Left ventricle myocardium inferior (tissue), 1 donor: ENCODE results near the gene MAP1A. TPM values are rescaled to one million over a fixed set of nuclear protein-coding genes. Genes with fewer than 3 reads are reported as not detected.

Experiments
- DNase-seq: peaks from one replicate; pipeline ENCODE4 v3.0.0-alpha.2; 2020
- H3K27ac ChIP-seq: fragments of 200-600 bp; replicated peaks from 2 replicates; pipeline ENCODE4 v1.8.0; 2021
- H3K27me3 ChIP-seq: fragments of 200-600 bp; 2 replicates; pipeline ENCODE4 v1.8.0; 2021; ENCODE audit warnings: low read depth
- H3K36me3 ChIP-seq: fragments of 200-600 bp; 2 replicates; pipeline ENCODE4 v1.8.0; 2021
- H3K4me1 ChIP-seq: fragments of 200-600 bp; 2 replicates; pipeline ENCODE4 v1.8.0; 2021
- H3K4me3 ChIP-seq: fragments of 200-600 bp; 2 replicates; pipeline ENCODE4 v1.8.0; 2021; ENCODE audit warnings: mild to moderate bottlenecking, moderate library complexity
- H3K9me3 ChIP-seq: fragments of 200-600 bp; replicated peaks from 2 replicates; pipeline ENCODE4 v1.8.0; 2021
- CTCF ChIP-seq: fragments of 200-600 bp; IDR thresholded peaks from 2 replicates; pipeline ENCODE4 v1.8.0; 2021; ENCODE audit warnings: antibody characterized with exemption, mild to moderate bottlenecking, borderline replicate concordance
- intact Hi-C: fragments of 100-400 bp; cut with micrococcal nuclease; formaldehyde crosslinking; loops from one replicate; pipeline ENCODE4 v1.11.0; 2022
- total RNA-seq: library from RNA; stranded (reverse); fragmentation: NEBNext Ultra II Directional; extraction: Animal tissue kit (Norgen Biotek cat#: 25700); gene quantifications from one replicate; pipeline ENCODE4 v1.2.1, GENCODE V29; 2021
- donor health status: DM: no; HTN: yes; CAD: no; lungs with severe emphysema.

Gene MAP1A
- total RNA-seq, 1 donor from 2014 or later: 56.0 TPM

GRCh38 chr15:43534897-43535296 lies 17.5 kb downstream of the MAP1A start:
- H3K36me3 ChIP-seq: peaks cover 17% of the 10 kb centered on the region
- H3K4me1 ChIP-seq: peaks cover 4% of the 10 kb centered on the region
- H3K4me3 ChIP-seq: no peak overlapping the region
- no peaks in the 10 kb centered on the region for H3K27me3 ChIP-seq
- no peaks in the 10 kb centered on the region for H3K9me3 ChIP-seq
- no peak for DNase-seq
- no peak overlapping the region for H3K27ac ChIP-seq
- intact Hi-C loops: no loop called here
- TF ChIP-seq CTCF: no peak

- H3K9me3 ChIP-seq: no peaks in the 10 kb centered on the region
- no peaks in the 10 kb centered on the region for H3K27me3 ChIP-seq
- no peak for DNase-seq
- no peak overlapping the region for H3K4me3 ChIP-seq
- intact Hi-C loops: no loop called here
- no peaks in the 10 kb centered on the region for H3K4me1 ChIP-seq
- TF ChIP-seq CTCF: no peak
- H3K27ac ChIP-seq: no peak overlapping the region
- peaks cover 17% of the 10 kb centered on the region for H3K36me3 ChIP-seq
Measured at GRCh38 chr15:43538091-43538490, 20.7 kb downstream of the MAP1A start.

- H3K4me3 ChIP-seq: no peak overlapping the region
- TF ChIP-seq CTCF: no peak
- intact Hi-C loops: no loop called here
Measured at GRCh38 chr15:43541785-43542184, 24.4 kb downstream of the MAP1A start.

GRCh38 chr15:43544266-43544665 lies 26.9 kb downstream of the MAP1A start:
- no peak overlapping the region for H3K4me3 ChIP-seq
- H3K36me3 ChIP-seq: peaks cover 14% of the 10 kb centered on the region
- TF ChIP-seq CTCF: no peak
- H3K27me3 ChIP-seq: no peaks in the 10 kb centered on the region
- H3K9me3 ChIP-seq: peaks cover 8% of the 10 kb centered on the region
- no peak overlapping the region for H3K27ac ChIP-seq
- intact Hi-C loops: no loop called here
- DNase-seq: no peak
- H3K4me1 ChIP-seq: no peaks in the 10 kb centered on the region

More at GRCh38 chr15:43541785-43542184, 24.4 kb downstream of the MAP1A start:
- Histone ChIP-seq H3K9me3 (no peaks in the 10 kb centered on the region), H3K27me3 (no peaks in the 10 kb centered on the region), H3K4me1 (no peaks in the 10 kb centered on the region), H3K27ac (no peak overlapping the region), H3K36me3 (peaks cover 7% of the 10 kb centered on the region)
- DNase-seq: no peak

- intact Hi-C loops: no loop called here
- Histone ChIP-seq H3K27me3 (no peaks in the 10 kb centered on the region), H3K27ac (no peak overlapping the region), H3K4me1 (no peaks in the 10 kb centered on the region), H3K36me3 (peaks cover 18% of the 10 kb centered on the region), H3K9me3 (peaks cover 8% of the 10 kb centered on the region), H3K4me3 (no peak overlapping the region)
- no peak for DNase-seq
- no peak for TF ChIP-seq CTCF
Measured at GRCh38 chr15:43545426-43545825, 28.0 kb downstream of the MAP1A start.

GRCh38 chr15:43547539-43547938 lies 30.1 kb downstream of the MAP1A start:
- Histone ChIP-seq H3K36me3 (peaks cover 18% of the 10 kb centered on the region), H3K4me1 (no peaks in the 10 kb centered on the region), H3K27me3 (no peaks in the 10 kb centered on the region), H3K27ac (no peak overlapping the region), H3K4me3 (no peak overlapping the region), H3K9me3 (peaks cover 8% of the 10 kb centered on the region)
- no peak for DNase-seq
- intact Hi-C loops: no loop called here
- TF ChIP-seq CTCF: no peak
